HG02840 (cell line): ENCODE data around the gene OTUD7B.
A peak's percentile ranks its signal among the peaks of the same experiment; 100 is the strongest.

Source experiments
- ATAC-seq: cut with Tn5 transposase; IDR thresholded peaks from one replicate; pipeline ENCODE4 v1.9.1; 2021; ENCODE audit warnings: mild to moderate bottlenecking, moderate library complexity, moderate number of reproducible peaks; ENCODE audit not compliant: unreplicated experiment, low FRiP score

Gene OTUD7B

DNA sequence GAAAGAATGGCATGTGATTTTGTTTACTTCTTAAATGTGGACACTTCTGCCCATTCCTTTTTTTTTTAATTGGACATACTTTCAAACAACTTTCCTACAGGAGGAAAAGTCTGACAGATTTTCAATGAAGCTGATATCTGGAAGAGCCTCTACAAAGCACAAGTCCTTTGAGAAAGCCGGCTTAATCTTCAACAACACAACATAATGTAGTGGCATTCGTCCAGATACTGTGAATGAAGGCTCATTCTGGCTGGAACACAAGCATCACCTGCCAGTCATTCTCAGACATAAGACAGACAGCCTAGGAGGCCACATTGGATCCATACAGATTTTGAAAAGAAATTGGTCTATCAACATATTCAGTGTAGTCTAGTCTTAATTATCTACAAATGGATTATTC, 4.9 kb downstream of the OTUD7B start:
- ATAC-seq, result no peak

DNA sequence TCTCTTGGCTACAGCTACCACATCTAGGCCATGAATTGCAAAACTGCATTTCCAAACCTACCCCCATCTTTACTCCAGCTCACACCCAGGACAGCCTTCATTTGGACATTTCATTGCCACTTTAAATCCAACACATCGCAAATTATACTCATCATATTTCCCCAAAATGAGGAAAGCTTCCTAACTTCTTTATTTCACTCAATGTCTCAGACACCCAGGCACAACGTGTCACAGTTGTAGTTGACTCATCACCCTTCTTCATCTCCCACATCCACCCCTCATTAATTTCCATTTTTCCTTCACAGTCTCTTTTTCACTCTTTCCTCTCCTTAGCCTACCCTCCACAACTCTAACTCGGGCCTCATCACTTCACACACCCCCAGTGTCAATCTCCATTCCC, 6.7 kb downstream of the OTUD7B start:
- ATAC-seq, result no peak

DNA sequence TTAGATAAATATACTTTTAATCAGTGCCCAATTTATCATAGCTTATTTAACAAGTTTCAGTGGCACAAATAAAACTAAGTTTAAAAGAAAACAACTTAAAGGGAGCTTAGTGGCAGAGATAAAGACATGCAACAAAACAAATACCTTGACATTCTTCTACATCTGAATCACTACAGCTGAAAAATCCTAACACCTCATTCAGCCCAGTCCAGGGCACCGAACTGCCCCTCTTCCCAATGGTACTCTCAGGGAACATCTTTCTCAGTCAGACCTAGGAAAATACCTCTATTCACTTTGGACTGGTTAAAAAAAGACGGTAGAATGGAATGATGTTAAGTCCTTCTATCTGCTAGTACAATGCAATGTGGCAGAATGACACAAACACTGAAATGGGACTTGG, 8.3 kb downstream of the OTUD7B start:
- no peak for ATAC-seq

GRCh38 chr1:150001415-150001814, 9.1 kb downstream of the OTUD7B start:
- ATAC-seq, result no peak

GRCh38 chr1:149997585-149998262, 12.8 kb downstream of the OTUD7B start:
- ATAC-seq, result peak; percentile 83

DNA sequence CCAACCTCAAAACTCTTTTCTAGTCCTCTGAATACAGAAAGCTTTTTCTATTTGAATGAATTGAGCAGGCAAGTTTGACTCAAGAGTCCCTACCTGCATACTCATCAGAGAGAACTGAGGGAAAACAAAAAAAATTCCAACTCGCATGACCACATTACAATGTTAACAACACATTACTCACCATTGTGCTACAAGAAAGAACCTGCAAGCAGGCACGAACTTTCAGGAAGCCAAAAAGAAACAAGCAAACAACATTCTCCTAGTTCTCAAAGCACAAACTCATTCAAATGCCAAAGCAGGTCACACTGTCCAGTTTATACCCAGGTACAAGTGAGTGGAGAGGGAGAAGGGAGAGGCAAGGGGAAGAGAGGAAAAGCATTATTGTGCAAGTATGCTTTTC, 14.6 kb downstream of the OTUD7B start:
- ATAC-seq, result no peak

DNA sequence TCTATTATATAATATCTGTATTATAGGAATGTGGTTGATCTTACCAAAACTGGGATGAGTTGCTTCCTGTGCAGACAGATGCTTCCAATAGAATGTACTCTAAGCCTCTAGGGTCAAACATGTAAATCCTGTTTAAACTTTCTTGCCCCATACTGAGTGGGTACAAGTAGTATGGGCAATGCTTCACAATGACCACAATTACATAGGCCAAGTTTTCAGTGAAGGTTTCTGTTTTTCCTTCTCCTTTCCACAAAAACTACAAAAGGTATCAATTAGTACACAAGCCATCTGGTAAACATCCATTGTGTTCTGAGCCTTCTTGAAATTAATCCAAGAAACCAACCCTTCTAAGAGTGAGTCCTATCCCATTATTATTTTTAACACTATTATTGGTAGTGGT, 16.8 kb downstream of the OTUD7B start:
- no peak for ATAC-seq

GRCh38 chr1:149993181-149993580, 17.3 kb downstream of the OTUD7B start:
- ATAC-seq, result no peak

DNA sequence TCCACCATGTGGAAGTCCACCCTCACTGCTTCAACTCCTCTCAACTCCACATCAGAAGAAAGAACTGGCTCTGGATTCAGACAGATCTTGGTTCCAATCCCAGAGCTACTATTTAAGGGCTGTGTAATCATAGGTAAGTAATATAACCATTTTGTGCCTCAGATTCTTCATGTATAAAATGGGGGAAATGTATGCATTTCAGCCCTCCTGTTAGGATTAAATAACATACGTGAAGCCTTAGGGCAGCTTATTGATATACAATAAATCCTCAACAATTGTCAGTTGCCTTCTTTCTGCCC, 23.3 kb downstream of the OTUD7B start:
- no peak for ATAC-seq

- no peak for ATAC-seq
Measured at GRCh38 chr1:149986486-149987296, 23.8 kb downstream of the OTUD7B start.

- no peak for ATAC-seq
Measured at GRCh38 chr1:149979972-149980540, 30.5 kb downstream of the OTUD7B start.

- ATAC-seq, result no peak
Measured at GRCh38 chr1:149979245-149979971, 31.1 kb downstream of the OTUD7B start.

GRCh38 chr1:149978547-149979023, 31.9 kb downstream of the OTUD7B start:
- no peak for ATAC-seq

- no peak for ATAC-seq
Measured at GRCh38 chr1:149977345-149977744, 33.2 kb downstream of the OTUD7B start.

- no peak for ATAC-seq
Measured at GRCh38 chr1:149972547-149972946, 38.0 kb downstream of the OTUD7B start.

- no peak for ATAC-seq
Measured at GRCh38 chr1:149967646-149968045, 42.9 kb downstream of the OTUD7B start.

DNA sequence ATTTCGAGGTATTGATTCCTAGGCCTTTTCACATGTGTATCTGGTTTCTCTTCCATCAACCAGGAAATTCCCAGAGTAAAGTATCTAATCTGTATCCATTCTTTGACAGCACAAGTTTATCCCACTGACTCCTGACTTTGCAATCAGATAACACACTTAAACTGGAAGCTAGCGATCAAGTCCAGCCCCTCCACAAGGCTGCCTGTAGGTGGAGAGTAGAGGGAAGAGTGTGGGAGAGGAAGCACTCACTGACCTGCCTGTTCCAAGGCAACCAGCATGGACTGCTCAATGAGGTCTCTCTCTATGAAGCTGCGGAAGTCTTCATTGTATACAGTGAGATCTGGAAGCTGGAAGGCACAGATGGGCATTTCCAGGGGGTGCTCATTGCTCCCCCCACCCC, 43.5 kb downstream of the OTUD7B start:
- ATAC-seq, result no peak

DNA sequence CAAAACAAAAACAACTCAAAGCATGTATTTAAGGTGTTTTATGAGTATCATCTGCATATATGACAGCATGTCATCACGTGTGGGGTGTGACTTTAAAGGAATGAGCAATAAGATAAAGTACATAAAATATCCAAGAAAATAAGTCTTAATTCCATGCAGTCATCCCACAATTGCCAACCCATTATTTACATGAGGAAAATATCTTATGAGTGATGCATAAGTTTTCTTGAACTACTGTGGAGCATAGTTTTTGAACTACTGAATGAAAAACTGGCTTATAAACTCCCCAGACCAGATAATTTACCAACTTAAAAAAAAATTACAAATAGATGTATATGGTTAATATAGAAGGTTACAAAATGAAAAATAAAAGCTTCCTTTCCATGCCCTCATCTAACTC, 44.1 kb downstream of the OTUD7B start:
- ATAC-seq, result no peak

- ATAC-seq, result no peak
Measured at GRCh38 chr1:149965440-149965839, 45.1 kb downstream of the OTUD7B start.

DNA sequence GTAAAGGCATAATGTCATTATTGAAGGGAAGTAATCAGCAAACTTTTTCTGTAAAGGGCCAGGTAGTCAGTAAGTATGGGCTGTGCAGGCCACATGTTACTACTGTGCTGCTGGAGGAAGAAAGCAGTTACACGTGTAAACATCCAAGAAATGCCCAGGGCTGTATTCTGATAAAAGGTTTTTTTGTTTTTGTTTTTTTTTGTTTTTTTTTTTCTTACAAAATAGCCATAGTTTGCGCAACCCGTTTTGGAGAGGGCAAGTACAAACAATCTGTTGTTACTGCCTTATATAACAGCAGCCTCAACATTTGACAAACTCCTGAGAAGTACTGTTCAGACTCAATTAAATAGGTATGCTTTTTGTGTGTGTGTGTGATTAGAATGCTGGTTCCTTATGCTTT, 47.2 kb downstream of the OTUD7B start:
- ATAC-seq, result no peak

DNA sequence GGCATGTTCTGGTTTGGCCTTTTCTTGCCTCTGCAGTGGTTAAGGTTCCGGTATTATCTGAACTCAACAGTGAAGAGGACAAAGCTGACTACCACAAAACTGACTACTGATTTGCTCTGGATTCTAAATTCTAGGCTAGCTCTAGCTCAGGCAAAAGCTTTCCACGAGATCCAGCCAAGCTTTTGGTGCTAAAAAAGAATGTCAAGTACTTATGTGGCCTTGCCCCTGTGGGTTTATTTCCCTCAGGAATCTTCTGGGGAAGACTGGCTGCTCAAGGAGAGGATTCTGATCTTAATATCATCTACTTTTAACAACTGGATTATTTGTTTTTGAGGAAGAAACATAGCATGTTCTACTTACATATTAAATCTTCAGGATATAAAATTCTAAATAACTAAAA, 47.8 kb downstream of the OTUD7B start:
- ATAC-seq, result no peak
